ELR (cell line): ENCODE data around the gene WDFY4.

Source experiments
- DNase-seq: peaks from one replicate; pipeline ENCODE4 v3.0.0-alpha.2; 2015; ENCODE audit warnings: low read depth

WDFY4 gene

GRCh38 chr10:49024484-49024883 lies 339.8 kb downstream of the WDFY4 start:
- no peak for DNase-seq

- no peak for DNase-seq
Observed at GRCh38 chr10:49025347-49025983, 340.8 kb downstream of the WDFY4 start.

DNA sequence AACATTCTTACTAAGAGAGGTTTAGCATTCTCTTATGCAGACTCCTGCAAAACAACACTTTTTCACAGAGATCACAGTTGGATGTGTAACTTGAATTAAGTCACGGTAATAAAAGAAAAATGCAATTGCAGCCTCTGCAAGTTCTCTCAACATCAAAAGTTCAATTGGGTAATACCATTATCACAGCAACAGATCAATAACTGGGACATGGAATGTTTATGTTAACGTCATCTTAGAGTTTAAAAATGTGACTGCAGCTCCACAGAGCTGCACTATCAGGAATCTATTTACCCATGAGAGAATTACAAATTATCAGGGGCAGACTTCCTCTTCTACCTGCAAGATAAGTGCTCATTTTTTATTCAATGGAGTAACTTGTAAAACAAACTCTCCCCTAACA lies 344.0 kb downstream of the WDFY4 start:
- no peak for DNase-seq

- no peak for DNase-seq
Observed at GRCh38 chr10:49029666-49030065, 345.0 kb downstream of the WDFY4 start.
